NCI-H460 (cell line): Measurements from ENCODE around the gene MEI1. TPM values are rescaled to one million over a fixed set of nuclear protein-coding genes. Genes with fewer than 3 reads are reported as not detected.
A peak's percentile ranks its signal among the peaks of the same experiment; 100 is the strongest.

Experiments
- DNase-seq: peaks from one replicate; pipeline ENCODE4 v3.0.0-alpha.2; 2016; ENCODE audit warnings: low read depth; ENCODE audit errors: extremely low read depth
- total RNA-seq: library from RNA; depleted of rRNA; stranded (reverse); fragments of >200 nt; shearing (Covaris generic); gene quantifications from 2 replicates; pipeline ENCODE4 v1.2.3, GENCODE V29; 2014

Gene MEI1
- total RNA-seq, 1 experiment from 2014 or later, result 0.50 TPM

DNA sequence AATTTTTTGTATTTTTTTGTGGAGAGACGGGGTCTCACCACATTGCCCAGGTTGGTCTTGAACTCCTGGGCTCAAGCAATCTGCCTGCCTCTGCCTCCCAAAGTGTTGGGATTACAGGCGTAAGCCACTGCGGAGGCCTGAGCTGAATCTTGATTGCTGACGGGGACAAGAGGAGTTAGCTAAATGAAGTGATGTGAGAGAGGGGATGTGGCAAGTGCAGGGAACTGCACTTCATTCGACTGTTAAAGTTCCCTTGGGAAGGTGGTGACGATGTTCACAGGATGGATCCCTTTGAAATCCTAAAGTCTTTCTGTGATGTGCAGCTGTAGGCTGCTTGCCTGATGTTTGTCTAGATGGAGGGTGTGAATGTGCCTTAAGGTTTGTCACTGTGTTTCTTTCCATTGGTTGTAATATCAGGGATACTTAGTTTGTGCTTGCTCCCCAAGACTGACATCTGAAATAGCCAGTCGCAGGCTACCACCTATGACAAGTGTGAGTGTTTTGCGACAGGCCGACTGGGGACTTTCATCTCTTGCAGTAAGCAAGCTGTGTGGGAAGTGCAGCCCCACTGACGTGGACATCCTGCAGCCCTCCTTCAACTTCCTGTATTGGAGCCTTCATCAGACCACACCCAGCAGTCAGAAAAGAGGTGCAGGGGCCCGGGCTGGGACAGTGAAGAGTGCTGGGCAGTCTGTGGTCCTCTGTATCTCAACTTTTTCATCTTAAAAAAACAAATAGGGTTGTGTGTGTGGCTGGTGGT is 81.6 kb downstream of the MEI1 start:
- DNase-seq, result peak; percentile 21

DNA sequence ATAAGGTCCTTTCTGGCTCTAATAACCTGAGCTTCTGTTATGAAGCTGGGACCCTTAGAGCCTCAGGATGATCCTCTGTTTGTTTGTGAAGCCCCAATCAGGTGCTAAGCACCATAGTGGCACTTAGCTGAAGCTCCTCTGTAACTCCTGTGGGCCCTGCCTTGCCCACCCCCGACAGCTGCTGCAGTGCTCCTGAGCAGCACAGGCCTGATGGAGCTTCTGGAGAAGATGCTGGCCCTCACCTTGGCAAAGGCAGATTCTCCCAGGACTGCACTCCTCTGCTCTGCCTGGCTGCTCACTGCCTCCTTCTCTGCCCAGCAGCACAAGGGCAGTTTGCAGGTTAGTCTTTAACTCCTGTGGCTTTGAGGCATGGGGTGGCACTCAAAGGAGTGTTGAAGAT is 82.2 kb downstream of the MEI1 start:
- DNase-seq, result no peak

DNA sequence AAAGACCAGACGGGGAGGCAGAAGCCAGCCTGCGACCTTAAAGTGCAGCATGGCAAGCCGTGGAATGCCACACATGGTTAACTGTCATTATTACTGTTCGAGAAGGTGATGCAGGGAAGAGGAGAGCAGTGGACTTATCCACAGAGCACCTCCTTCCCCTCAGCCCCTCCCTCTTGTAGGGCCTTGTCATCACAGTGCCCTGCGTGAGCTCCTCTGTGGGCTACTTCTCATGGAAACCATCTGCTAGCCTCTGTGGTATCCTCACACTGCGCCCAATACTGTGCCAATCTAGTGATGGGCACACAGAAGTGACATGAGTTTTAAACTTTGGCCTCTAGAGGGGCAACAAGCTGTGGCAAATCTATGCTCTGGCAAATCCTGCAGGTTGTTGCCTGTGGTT is 83.0 kb downstream of the MEI1 start:
- DNase-seq, result no peak

DNA sequence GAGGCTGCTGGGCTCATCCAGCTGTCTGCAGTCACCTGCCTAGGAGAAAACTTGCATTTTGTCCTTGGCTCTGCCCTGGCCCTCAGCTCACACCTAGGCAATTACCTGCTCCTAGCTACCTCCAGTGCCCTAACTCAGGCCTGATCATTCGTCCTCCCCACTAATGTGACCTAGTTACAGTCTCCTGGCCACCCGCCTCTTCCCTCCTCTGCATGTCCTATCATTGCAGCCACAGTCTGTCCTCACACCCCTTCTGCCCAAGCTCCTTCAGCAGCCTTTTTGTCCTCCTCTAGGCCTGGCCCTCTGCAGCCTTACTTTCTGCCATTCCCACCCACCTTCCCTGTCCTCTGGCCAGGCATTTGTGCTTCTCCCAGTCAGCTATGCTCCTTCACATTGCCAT is 83.4 kb downstream of the MEI1 start:
- no peak for DNase-seq

DNA sequence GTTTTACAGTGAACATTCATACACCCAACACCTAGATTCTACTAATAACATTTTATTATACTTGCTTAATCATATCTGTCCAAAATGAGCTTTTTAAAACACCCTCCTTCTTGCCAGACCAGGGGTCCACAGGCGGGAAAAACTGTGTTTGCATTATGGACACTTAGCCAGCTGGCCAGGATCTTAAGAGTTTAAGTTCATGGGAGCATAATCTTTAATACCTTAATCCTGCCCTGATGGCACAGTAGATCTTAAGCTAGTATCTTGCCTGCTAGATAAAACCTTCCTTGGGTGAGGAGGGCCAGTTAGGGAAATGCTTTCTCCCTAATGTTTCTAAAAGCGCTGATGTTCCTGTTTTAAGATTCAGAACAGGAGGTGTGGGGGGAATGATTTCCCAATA is 88.0 kb downstream of the MEI1 start:
- DNase-seq, result no peak

DNA sequence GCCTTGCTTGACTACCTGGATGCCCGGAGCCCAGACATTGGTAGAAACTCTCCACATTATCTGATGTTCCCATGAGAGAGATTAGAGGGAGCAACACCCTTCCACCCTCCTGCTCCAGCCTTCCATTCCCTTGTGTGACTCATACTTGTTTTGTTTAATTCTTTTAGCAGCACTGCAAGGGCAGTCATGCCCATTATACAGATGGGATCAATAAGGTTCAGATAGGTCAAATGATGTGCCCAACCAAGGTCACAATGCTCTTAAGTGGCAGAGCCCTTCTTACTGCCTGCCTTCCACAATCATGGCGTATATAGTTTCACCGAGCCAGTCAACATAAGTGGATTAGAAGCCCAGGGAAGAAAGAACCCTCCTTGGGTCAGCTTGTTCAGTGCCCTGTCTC is 94.6 kb downstream of the MEI1 start:
- no peak for DNase-seq

DNA sequence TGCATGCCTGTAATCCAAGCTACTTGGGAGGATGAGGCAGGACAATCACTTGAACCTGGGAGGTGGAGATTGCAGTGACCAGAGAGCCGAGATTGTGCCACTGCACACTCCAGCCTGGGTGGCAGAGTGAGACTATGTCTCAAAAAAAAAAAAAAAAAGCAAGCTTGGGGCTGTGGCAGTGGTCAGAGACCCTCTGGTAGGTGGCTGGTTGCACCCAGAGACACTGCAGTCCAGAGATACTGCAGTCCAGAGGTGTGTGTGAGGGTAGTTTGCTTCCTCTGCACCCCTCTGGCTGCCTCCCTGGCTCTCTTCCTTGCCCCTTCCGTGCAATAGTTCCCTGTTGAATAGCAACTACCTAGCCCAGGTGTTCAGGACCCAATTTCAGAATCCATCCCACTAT is 99.4 kb downstream of the MEI1 start:
- DNase-seq, result no peak

DNA sequence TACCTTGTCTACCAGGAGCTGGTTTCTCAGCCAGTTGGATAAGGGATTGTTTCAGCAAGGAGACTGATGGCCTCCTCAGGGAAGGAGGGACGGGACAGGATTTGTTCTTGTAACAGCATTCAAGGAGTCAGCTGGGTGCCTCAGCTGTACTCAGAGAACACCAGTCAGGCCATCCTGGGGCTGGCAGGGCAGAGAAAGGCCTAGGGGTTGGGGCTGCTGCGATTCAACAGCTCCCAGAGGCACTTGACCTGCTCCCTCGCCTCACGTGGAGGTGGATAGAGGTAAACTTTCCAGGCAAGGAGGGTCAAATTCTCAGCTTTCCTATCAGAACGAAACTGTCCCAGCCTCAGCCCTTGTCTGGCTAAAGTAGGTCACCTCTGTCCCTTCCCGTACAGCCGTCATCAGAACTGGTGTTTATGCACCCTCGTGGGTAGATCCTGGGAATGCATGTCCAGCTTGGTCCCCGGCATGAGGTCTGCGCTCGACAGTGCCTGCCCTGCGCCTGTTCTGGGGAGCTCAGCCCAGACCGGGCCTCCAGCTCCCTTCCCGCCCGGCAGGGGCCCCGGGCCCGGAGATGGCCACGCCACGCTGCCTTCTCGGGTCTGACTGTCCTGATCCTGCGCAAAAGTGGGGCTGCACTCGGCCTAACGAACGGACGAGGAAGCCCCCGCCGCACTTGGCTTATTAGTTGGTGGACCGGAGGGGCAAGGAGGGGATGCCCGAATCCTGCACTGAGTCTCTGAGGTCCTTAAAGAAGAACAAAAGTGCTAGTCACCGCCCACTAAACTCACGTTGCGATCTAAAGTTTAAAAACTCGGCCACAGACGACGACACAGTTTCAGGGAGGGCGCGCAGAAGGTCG is 100.4 kb downstream of the MEI1 start:
- no peak for DNase-seq

DNA sequence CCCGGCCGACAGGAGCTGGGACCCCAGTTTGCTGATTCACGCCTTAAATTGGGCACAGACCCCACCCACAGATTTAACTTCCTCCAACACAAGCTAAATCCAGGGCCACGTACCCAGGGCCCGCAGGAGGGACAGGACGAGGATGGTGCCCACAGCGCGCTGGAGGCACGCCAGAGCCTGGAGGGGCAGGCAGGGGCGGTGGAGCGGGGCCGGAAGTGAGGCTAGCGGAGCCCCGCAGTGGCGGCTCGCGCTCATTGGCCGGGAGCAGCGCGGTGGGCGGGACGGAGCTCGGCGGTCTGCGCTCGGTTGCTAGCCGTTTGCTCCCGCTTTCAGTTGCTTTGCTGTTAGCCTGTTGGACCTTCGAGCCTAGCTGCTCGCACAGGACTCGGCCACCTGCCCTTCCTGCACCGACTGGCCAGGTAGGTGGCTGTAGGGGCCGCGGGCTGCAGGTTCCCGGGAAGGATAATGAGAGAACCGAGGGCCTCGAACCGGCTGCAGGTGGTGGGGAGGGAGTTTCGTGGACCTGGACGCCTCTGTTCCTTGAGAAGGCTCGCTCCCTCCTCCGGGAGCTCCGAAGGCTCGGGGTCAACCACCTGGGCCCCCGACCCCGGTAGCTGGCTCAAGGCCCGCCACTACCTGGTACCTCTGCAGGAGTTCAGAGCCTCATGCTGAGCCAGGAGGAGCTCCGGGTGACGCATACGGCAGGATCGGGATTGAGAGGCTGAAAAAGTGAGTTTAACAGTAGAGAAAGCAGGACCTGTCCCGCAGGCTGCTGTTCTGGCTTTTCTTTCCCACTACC is 101.2 kb downstream of the MEI1 start, which contains the start of gene CCDC134:
Gene CCDC134, plus strand, starts transcription at position 332 of the 799 bp plus-strand sequence. CDS start 8,212 bp downstream, outside the sequence.
- peak; percentile 70 for DNase-seq

DNA sequence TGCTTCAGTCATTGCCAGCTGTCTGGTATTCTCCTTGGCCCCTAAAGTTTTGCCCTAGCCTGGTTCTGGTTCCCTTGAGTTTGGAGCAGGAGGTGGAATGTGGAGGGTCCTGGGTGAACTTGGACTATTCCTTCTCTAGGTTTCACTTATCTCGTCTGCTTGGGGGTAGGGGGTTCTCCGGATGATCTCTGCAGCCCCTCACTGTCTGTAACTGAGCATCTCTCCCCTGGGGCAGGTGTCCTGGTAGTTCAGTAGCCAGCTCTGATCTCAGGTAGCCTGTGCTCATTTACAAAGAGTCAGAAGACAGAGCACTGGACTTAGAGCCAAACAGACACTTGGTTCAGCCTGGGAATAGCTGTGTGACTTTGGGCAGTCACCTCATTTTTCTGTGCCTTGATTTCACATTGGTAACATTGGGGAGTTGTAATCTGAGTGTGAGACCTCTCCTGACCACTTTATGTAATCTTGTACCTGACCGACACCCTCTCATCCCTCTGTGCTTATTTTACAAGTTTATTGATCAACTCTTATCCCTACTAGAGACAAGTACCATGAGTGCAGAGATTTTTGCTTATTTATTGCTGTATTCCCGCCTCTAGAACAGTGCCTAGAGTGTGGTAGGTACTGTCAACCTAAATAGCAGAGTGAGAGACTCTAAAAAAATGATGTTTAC is 102.0 kb downstream of the MEI1 start:
- DNase-seq, result no peak

DNA sequence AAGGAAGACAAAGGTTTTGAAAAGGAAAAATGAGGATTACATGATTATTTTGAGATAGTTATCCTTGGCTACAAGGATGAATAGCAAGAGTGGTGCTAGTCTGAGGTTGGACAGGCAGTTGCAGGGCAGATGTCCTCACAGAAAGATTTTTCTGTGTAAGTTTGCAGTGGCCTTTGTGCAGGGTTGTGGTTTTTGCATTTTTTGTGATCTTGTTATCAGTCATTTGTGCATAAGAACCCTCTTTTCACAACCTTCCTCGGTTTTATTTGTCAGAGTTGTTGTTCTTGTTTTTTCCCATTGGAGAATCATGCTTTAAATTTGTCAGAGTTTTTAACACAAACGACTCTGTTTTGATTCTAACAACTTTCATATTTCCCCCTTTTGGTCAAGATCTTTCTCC is 102.6 kb downstream of the MEI1 start:
- DNase-seq, result no peak

DNA sequence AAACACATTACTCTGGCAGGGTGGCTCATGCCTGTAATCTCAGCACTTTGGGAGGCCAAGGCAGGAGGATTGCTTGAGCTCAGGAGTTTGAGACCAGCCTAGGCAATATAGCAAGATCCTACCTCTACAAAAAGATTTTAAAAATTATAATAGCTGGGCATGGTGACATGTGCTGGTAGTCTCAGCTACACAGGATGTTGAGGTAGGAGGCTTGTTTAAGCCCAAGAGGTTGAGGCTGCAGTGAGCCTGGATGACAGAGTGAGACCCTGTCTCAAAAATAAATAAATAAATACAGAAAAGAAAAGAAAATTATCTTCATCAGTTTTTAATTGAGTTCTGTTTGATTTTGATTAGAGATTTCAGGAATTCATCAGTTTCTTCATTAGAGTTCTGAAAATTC is 106.3 kb downstream of the MEI1 start:
- DNase-seq, result no peak

DNA sequence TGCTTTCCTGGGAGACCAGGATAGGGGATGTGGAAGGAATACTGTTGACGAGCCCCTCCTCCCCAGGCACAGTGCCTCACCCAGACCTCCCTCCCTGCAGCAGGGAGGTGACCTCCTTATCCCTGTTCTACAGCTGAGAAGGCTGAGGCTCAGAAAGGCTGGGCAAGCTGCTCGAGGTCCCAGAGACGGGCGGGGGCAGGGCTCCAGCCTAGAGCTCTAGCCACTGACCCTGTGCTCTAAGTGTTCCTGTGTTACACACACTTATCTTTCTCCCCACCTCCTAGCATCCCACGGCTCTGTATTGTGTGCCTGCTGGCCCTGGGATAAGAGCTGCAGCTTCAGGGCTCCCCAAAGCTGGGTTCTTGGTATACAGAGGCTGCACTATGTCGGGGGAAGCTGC is 109.1 kb downstream of the MEI1 start:
- DNase-seq, result no peak

DNA sequence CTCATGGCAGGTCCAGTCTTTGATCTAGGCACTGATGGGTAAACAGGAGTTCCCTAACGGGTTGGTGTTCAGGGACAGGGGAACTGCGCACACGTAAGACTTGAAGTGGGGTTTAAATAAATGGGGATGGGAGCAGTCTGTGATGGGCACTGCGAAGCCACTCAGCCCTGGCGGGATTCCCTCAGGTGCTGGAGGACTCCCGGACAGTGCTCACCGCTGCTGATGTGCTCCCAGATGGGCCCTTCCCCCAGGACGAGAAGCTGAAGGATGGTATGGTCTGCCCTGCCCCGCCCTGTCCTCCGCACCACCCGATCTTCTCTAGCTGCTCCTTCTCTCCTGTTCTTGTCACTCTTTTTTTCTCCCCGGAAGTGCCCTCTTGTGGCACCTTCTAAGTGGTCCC is 110.7 kb downstream of the MEI1 start:
- no peak for DNase-seq

DNA sequence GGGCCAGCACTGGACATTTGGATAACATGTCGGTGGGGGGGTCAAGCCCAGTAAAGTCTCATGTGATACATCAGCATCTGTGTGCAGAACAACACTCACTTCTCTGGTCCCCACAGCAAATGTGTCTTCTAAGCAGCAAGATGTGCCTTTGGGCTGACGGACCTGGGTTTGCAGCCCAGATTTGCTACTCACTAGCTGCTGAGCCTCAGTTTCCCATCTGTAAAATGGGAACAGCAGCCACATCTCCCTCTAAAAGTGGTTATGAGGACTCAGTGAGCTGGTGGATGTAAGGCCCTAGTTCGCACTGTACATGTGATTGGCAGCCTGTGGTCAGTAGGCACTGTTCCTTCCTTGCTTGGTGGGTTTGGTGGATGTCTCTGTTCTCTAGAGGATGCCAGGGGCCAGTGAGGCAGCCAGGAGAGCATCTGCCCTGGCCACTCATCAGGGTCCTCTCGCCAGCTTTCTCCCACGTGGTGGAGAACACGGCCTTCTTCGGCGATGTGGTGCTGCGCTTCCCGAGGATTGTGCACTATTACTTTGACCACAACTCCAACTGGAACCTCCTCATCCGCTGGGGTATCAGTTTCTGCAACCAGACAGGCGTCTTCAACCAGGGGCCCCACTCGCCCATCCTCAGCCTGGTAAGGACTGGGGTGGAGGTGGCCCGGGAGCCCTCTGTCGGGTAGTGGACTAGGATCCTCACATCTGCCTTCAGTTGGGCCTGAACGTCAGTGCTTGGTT is 113.7 kb downstream of the MEI1 start:
- DNase-seq, result no peak

DNA sequence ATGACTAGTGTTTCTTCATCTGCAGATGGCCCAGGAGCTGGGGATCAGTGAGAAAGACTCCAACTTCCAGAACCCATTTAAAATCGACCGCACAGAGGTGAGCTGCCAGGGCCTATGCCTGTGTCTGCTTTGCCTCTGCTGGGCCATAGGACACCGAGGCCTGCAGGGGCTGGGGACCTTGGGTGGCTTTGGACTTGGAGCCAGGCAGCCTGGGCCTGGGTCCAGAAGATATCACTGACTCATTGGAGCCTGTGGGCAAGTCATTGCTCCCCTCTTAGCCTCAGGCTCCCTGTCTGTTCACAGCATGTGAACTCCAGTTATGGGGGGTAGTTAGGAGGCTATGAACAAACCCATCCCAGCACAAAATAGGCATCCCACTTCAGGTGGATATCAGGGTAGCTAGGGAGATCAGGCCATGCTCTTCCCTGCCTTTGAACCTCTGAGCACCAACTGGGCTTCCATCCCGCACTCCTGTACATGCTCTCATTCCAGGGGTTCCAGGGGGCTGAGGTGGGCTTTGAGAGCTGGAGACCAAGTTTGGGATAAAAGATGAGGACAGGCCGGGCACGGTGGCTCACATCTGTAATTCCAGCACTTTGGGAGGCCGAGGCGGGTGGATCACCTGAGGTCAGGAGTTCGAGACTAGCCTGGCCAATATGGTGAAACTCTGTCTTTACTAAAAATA is 114.6 kb downstream of the MEI1 start:
- DNase-seq, result no peak

DNA sequence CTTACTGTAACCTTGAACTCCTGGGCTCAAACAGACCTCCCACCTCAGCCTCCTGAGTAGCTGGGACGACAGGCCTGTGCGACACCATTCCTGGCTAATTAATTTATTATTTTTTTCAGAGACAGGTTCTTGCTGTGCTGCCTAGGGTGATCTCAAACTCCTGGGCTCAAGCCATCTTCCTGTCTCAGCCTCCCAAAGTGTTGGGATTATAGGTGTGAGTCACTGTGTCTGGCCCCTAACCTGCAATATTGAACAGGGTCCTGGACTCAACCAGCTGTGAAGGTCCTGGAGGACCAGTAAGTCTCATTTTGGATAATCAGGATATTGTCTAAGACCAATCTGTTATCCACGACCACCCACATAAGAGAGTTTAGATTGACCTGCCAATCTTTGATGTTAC is 116.4 kb downstream of the MEI1 start:
- DNase-seq, result no peak

DNA sequence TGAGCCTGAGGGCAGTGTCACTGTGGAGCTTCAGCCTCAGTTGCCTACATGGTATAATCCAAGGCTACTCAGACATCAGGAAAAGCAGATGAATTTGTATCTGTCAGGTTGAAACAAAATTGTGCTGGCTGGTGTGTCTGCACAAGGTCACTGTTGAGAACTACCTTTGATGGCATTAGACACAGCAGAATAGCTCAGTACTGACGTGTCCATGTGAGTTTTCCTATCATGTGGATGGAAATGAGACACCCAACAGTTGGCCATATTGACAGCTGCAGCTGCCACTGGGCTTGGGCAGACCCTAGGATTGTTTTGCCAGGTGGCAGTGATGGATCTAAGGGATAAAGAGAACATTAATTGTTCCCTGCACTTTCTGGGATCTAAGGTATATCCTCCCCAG is 116.9 kb downstream of the MEI1 start:
- DNase-seq, result no peak

DNA sequence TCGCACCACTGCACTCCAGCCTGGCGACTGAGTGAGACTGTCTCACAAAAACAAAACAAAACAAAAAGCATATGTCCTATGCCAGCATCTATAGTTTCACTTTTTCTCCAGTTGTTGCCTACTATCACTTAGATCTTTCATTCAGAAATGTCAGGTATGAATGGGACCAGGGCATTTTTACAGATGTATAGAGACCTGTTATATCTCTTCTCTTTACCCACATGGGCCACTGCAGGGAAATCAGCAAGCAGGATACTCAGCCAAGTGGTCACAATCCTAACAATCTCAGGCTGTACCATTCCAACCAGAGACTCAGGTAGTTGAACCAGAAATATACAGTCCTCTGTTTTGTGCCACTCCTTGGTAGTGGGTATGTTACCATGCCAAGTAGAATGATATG is 117.6 kb downstream of the MEI1 start:
- no peak for DNase-seq
